Kidney (tissue), 14 donors: ENCODE results near the gene DTX3. TPM values are rescaled to one million over a fixed set of nuclear protein-coding genes. Genes with fewer than 3 reads are reported as not detected.

Source experiments
- DNase-seq, 5 donors: peaks; one replicate each; pipeline ENCODE4 v3.0.0-alpha.2; 2013 to 2020
- FAIRE-seq: peaks from 2 replicates; lab custom pipeline; 2012; peaks lifted over from hg19 to GRCh38; lab: Jason Lieb, UNC
- H3K27ac ChIP-seq, 2 donors: one replicate each; pipeline ENCODE4 v1.7.0; 2013; ENCODE audit warnings: low read depth in 2 of 2, low read length in 2 of 2, inconsistent platforms in 1 of 2
- H3K27me3 ChIP-seq: one replicate; pipeline ENCODE4 v1.7.1; 2013; ENCODE audit warnings: low read length, inconsistent platforms; ENCODE audit not compliant: control insufficient read depth, insufficient read depth
- H3K36me3 ChIP-seq, 3 donors: one replicate each; pipeline versions ENCODE4 v1.7.0 to v1.7.1; 2013; ENCODE audit warnings: low read length in 3 of 3, control low read depth in 1 of 3, inconsistent platforms in 1 of 3; ENCODE audit not compliant: insufficient read depth in 3 of 3, control insufficient read depth in 2 of 3
- H3K4me1 ChIP-seq, 3 donors: one replicate each; pipeline versions ENCODE4 v1.7.0 to v1.7.1; 2013; ENCODE audit warnings: low read length in 3 of 3, inconsistent platforms in 1 of 3, low read depth in 1 of 3; ENCODE audit not compliant: control insufficient read depth in 2 of 3, insufficient read depth in 2 of 3
- H3K4me3 ChIP-seq, 3 donors: one replicate each; pipeline versions ENCODE4 v1.7.0 to v1.8.1; 2013; ENCODE audit warnings: low read length in 3 of 3, control low read depth in 1 of 3, inconsistent platforms in 1 of 3
- H3K9ac ChIP-seq, 3 donors: one replicate each; pipeline versions ENCODE4 v1.7.0 to v1.7.1; 2013; ENCODE audit warnings: low read length in 3 of 3, control low read depth in 1 of 3, inconsistent platforms in 1 of 3
- H3K9me3 ChIP-seq, 3 donors: one replicate each; pipeline versions ENCODE4 v1.7.0 to v1.7.1; 2013; ENCODE audit warnings: low read length in 3 of 3, control low read depth in 1 of 3, inconsistent platforms in 1 of 3; ENCODE audit not compliant: control insufficient read depth in 2 of 3, insufficient read depth in 1 of 3
- CTCF ChIP-seq: IDR thresholded peaks from 3 replicates; pipeline ENCODE4 v1.5.1; 2012; ENCODE audit warnings: mild to moderate bottlenecking, moderate library complexity, borderline replicate concordance; ENCODE audit not compliant: insufficient read depth; ENCODE audit errors: extremely low read depth
- intact Hi-C: fragments of 100-400 bp; cut with DNase I; formaldehyde crosslinking; loops from one replicate; pipeline ENCODE4 v1.11.1; 2022
- polyA plus RNA-seq: library from polyadenylated mRNA; stranded (reverse); fragments of 350-450 nt; fragmentation: Illumina TruSeq; extraction: RNeasy Lipid Tissue Mini Kit (QIAGEN cat#74804); gene quantifications from one replicate; pipeline ENCODE4 v1.2.3, GENCODE V29; 2014; ENCODE audit warnings: low read depth, low replicate concordance; ENCODE audit not compliant: insufficient read depth
- total RNA-seq: library from RNA; stranded (reverse); fragmentation: NEBNext Ultra II Directional; extraction: Animal tissue kit (Norgen Biotek cat#: 25700); gene quantifications from one replicate; pipeline ENCODE4 v1.2.1, GENCODE V29; 2021
- donor health status: control.
- donor health status: control.
- donor health status: control.
- donor health status: control.
- donor health status: control.
- donor health status: DM: yes; HTN: yes; CAD: no.
- donor health status: Normal renal cell carcinoma (clear cell type).

DTX3 gene
- total and polyA plus RNA-seq, 2 donors from 2014 or later: 34.5 to 41.2 TPM

GRCh38 chr12:57604992-57605810, 577 bp downstream of the DTX3 start:
- TF ChIP-seq CTCF: no peak
- Histone ChIP-seq H3K9me3 (no peaks in the 10 kb centered on the region), H3K4me1 (peaks cover 0 to 6% (median 0%) of the 10 kb centered on the region in 3 donors), H3K36me3 (peaks cover 0 to 14% (median 2%) of the 10 kb centered on the region in 3 donors), H3K27me3 (no peaks in the 10 kb centered on the region), H3K4me3 (peak overlapping the region; percentile 58 to 75 (median 63)), H3K9ac (peak overlapping the region; percentile 27 to 87 (median 72)), H3K27ac (peak overlapping the region; percentile 56 to 69)
- FAIRE-seq: no peak
- DNase-seq: peak in 3 of 5 donors; percentile 26 to 76 (median 58)
- intact Hi-C loops: no loop called here

GRCh38 chr12:57605811-57606311, 1.2 kb downstream of the DTX3 start:
- Histone ChIP-seq H3K4me1 (peaks cover 0 to 6% (median 0%) of the 10 kb centered on the region in 3 donors), H3K9me3 (no peaks in the 10 kb centered on the region), H3K4me3 (peak overlapping the region in 1 of 3 donors; percentile 75), H3K27me3 (no peaks in the 10 kb centered on the region), H3K9ac (no peak overlapping the region), H3K36me3 (peaks cover 0 to 7% (median 2%) of the 10 kb centered on the region in 3 donors), H3K27ac (no peak overlapping the region)
- TF ChIP-seq CTCF: no peak
- FAIRE-seq: no peak
- DNase-seq: no peak
- intact Hi-C loops: no loop called here

GRCh38 chr12:57606399-57606798, 1.8 kb downstream of the DTX3 start:
- no peaks in the 10 kb centered on the region for H3K27me3 ChIP-seq
- peaks cover 0 to 6% (median 0%) of the 10 kb centered on the region in 3 donors for H3K4me1 ChIP-seq
- H3K9me3 ChIP-seq: no peaks in the 10 kb centered on the region
- H3K4me3 ChIP-seq: no peak overlapping the region
- peaks cover 0 to 4% (median 2%) of the 10 kb centered on the region in 3 donors for H3K36me3 ChIP-seq
- no peak overlapping the region for H3K27ac ChIP-seq
- intact Hi-C loops: no loop called here
- H3K9ac ChIP-seq: no peak overlapping the region
- TF ChIP-seq CTCF: no peak
- DNase-seq (no peak), FAIRE-seq (no peak)
